Central memory CD4-positive, alpha-beta T cell (primary cell): ENCODE results near the gene ABCE1.

Source experiments
- DNase-seq: peaks from one replicate; pipeline ENCODE4 v3.0.0; 2022

The ABCE1 gene

DNA sequence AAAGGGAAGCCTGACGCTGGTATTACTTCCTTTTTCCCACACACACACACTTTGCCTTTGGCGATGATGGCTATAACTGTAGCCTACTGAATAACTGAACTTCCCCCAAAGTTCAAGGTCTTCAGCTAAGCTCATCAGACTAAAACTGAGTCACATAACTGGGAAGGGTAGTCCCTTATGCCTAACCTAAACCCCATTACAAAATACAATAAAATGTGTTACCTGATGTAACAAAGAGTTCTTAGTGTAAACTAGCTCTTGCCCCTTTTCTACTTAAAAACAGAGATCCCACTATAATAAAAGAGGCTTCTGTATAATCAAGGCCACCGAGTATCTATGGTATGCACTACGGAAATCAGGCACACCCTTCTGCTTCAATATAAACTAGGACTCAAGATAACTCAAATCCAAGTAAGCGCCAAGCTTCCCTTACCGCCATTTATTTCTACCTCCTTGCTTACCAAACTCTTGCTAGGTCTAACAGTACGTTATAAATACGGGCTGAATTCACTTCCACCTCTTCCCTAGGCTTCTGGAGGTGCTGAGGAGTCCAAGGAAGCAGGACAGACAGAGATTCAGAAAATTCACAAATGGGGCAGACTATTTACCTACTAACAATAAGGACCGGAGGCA is 79.9 kb downstream of the ABCE1 start:
- no peak for DNase-seq

DNA sequence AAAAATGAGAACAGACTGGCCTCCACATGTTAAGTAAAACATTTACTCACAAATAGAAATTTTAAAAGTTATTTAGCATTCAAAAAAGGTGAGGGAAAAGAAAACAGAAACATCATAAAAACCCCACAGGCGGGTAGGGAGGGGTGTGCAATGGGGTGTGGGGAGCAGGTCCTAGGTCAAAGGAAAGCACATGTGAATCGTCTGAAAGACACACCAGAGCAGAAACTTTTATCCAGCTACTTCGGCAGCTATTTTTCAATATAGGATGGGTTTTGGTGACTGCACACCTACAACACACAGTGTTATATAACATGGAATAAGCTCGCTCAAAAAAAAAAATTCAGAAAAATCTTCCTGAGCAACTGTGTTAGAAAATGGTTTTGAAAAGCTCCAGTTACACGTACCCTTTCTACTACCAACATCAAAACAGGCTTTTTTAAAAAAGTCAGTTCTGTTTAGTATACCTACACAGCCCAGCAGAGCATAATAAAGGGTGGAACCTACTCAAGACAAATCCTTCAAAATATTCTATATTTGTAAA is 80.7 kb downstream of the ABCE1 start:
- DNase-seq, result peak; percentile 28
